T1000 (cell line): ENCODE measurements around the gene LAMC3.

Experiments used
- DNase-seq: peaks from one replicate; lab custom pipeline; 2025; ENCODE audit warnings: mixed read lengths; lab: John Stamatoyannopoulos, UW

LAMC3 gene

DNA sequence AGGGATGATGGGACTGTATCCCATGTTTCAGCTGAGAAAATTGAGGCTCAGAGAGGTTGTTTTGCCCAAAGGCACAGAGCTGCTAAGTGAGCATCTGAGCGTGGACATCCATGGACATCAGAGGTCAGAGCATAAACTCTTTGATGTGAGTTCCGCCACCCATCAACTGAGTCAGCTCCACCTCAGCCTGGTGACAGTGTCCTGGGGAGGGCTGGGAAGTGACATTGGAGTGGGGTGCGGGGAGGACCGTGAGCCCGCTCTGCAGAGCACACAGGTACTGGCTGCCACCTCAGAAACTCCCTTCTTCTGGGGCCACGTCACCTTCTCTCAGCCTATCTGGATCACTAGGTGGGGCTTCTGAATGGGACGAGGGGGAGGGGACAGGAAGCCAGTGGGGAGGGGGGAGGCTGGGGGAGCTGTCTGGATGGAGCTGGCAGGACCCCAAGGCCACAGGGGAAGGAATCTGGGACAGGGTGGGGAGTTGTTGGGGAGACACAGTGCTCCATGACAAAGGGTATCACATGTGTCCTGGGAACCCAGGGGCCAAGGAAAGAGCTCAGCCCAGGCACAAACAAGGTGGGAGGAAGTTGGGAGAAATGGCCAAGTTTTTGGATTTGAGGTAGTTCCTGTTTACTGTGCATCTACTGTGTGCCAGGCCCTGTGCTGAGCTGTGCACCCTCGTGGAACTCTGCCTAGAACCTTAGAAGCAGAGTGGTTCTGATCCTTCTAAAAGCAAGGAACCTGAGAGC, 2.5 kb downstream of the LAMC3 start:
- no peak for DNase-seq

DNA sequence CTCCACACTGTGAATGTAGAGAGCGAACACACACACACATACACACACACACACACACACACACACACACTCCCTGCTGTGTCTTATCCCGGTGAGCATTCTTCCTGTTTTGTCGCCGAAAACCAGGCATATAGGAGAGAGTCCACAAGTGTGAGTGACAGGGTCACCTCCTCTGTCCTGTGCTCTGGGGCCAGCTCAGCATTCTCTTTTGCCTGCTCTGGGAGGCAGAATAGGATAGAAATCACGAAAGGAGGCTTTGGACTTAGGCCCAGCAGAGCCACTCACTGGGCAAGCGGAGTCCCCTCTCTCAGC, 3.0 kb downstream of the LAMC3 start:
- DNase-seq: no peak

DNA sequence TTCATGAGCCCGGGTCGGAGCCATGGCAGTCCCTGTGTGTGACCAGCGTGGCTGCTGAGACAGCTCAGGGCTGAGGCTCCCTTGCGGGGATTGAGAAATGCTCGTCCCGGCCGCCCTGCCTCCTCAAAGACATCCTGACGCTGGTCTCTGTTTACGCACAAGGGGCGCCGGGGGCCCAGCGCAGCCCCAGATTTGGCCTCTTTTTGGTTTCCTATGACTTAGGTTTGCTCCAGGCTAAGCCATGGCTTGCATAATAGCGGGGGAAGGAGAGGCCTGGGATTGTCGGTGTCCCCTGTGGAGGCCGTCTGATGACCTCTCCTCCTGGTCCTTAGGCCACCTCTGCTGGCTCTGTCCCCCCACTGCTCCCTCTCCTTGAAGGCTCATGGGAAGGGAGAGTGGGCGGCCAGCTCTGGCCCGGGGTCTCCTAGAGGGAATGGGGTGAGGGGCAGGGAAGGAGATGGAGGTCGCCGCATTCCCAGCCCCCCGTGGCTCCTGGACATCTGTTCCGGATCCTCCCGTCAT, 3.5 kb downstream of the LAMC3 start:
- no peak for DNase-seq

DNA sequence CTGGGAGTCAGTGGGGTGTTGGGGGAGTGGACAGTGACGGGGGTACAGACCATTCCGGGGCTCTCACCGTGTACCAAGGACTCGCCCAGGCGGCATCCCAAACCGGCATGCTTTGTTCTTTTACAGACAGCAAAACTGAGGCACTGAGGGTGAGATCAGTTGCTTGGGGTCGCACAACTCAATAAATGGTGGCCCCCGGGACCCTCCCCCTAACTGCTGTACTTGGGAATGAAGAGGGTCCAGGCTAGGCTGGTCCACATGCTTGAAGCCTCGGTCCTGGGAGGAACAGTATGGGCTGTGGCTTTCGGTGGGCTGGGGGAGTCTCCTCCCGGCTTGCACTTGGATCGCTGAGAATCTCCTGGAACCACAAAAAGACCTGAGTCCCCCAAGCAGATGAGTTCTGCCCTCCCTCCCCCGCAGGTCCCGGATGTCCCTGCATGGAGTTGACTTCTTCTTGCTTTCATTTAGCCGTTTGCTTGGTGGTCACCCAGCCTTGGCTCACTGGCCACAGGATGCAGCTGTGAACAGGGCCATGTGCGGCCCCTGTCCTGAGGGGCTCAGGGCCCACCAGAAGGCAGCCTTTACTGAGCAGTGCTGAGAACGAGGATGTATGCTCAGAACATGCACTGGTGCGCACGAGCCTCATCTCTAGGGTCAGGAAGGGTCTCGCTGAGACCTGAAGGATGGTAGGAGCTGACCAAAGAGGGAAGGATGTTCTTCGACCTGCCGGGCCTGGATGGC, 4.2 kb downstream of the LAMC3 start:
- no peak for DNase-seq

DNA sequence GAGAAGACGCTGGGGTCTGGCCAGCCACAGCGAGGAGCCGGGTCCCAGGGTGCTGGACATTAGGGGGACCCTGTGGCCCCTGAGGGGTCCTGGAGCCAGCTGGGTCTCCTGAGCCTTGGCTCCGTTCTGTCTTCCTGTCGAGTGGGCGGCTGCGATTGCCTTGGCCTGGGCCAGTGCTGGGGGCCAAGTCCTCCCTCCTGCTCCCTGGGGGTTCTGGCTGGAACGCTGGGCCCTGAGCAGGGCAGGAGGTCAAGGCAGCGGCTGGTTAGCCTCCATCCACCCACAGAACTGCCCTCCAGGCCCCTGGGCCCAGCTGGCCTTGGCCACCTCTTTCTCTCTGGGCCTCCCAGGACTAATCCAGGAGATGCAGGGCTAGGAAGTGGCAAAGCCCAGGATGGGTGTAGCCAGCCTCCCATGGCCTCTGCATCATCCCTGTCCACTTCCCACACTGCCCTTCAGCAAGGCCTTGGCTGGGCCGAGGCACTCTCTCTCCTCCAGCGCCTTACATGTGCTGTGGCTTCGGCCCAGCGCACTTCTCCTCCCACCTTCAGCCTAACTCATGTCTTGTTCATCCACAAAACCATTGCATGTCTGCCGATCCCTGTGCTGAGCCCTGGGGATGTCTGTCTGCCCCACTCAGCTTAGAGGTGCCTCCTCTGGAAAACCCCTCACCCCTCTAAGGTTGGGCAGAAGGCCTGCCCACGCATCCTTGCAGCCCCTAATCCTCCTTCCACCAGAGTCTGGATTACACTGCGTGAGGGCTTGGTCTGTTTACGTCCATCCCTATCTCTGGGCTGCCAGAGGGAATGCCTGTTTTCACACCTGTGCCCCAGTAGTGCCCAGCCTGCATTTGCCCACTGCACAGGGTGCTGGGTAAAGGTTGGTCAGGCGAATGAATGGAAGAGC, 5.0 kb downstream of the LAMC3 start:
- DNase-seq: no peak

DNA sequence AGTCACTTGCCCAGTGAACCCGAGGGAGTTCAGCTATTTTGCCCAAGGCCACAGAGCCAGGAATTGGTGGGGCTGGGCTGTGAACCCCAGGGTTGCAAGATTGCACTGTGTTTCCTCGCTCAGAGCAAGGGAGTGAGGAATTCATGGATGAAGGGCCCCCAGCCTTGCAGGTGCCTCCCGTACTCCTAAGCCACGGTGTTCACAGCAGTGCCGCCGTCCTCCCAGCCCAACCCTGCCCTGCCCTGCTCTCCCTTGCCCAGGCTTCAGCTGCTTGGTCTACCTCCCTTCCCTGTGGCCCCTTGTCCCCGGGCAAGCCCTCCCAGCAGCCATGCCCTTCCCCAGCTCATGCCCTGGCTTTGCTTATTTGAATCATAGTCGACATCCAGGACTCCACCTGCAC, 6.1 kb downstream of the LAMC3 start:
- no peak for DNase-seq

GRCh38 chr9:131015876-131016397, 7.0 kb downstream of the LAMC3 start:
- no peak for DNase-seq

- DNase-seq: no peak
These were observed 8.1 kb downstream of the LAMC3 start for GRCh38 chr9:131017067-131017466.

- DNase-seq: no peak
These were observed 9.6 kb downstream of the LAMC3 start for GRCh38 chr9:131018621-131019020.

DNA sequence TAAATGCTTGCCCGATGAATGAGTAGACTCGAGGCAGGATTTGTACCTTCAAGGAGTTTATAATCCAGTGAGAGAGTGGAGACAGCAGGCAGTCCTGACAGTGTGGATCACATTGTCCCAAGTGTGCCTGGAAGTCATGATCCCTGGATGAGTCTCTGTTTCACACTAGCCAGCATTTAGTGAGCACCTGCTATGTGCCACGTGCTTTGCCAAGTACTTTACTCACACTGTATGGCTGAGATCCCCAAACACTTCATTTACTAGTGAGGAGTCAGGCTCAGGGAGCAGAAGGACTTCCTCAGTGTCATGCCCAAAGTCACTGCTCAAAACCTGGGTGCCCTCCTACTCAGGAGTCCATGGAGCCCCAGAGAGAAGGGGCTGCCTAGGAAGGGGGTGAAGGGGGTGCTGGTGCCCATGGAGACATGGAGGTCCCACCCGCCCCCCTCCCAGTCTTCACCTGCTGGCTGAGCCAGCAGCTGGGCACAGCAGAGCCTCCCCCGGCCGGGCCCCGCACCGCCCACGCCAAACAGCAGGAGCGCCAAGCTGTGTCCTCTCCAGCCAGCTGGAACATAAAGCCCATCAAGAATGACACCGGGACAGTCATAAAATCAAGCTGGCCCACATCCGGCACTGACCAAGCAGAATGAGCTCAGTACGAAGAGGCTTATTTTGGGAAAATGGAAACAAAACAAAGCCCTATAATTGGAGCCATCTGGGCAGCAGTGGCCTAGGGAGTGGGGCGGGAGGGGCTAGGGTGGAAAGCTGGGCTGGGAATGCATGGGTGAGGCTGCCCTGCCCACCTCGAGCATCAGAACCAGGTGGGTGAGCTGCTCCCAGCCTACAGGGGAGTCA, 10.6 kb downstream of the LAMC3 start:
- DNase-seq: no peak

- no peak for DNase-seq
These were observed 11.4 kb downstream of the LAMC3 start for GRCh38 chr9:131020388-131020787.

- DNase-seq: no peak
These were observed 11.9 kb downstream of the LAMC3 start for GRCh38 chr9:131020862-131021261.

GRCh38 chr9:131021785-131022184, 12.8 kb downstream of the LAMC3 start:
- DNase-seq: no peak

GRCh38 chr9:131024978-131025868, 16.2 kb downstream of the LAMC3 start:
- DNase-seq: no peak

GRCh38 chr9:131025953-131026858, 17.2 kb downstream of the LAMC3 start:
- no peak for DNase-seq

DNA sequence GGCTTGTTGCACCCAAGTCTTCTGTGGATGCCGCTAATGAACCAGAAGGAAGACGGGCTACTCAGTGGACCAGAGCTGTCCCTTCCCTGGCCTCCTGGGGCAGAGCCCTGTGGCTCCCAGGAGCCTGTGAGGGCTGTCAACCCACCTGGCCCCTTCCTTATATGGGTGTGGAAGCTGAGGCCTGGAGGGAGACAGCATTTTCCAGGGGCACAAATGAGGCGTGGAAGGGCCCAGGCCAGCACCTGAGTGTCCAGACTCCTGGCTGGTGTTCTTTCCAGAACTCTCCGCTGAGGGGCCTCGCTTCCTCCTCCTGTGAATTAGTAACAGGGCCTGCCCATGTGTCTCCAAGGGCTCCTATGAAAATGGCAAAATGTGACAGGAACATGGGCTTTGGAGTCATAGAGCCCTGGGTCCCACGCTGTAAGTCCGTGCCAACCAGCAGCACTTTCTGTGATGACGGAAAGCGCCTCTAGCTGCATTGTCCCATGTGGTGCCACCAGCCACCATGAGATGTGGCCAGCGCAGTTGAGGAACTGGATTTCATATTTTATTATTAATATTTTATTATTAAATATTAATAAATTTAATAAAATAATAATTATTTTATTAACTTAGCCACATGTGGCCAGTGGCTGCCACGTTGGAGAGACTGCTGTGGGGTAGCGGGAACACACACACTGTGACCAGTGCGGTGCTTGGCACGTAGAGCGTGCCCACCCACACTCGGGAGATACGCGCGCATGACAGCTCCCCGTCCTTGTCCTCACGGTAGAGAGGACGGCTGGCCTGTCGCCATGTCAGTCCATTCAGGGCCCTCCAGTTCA, 18.3 kb downstream of the LAMC3 start:
- no peak for DNase-seq

DNA sequence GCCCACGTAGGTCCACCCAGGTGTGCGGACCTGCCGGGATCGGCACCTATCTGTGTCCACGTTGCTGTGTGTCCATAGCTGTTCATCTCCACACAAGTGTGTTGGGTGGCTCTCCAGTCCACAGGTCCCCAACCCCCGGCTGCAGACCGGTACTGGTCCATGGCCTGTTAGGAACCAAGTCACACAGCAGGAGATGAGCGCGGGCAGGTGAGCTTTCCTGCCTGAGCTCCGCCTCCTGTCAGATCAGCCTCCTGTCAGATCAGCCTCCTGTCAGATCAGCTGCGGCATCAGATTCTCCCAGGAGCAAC, 18.9 kb downstream of the LAMC3 start:
- DNase-seq: no peak

- DNase-seq: no peak
These were observed 19.4 kb downstream of the LAMC3 start for GRCh38 chr9:131028221-131028884.
